ENCODE data around the gene SOCS2.

SOCS2 gene

DNA sequence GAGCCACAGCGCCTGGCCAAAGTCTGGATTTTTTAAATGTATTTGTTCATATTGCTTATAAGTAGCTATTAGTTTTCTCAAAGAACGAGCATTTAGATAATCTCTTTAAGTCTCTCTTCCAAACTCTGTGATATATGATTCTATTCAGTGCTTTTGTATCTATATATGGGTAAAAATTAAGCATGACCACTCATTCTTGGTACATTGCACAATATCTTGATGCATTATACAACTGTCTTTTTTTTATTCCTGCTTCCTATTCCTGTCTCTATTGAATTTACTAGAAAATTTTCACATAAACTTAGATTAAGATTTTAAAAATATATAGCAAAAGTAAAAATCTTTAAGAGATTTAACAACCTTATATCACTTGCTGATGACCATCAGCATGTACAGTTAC, 29.1 kb downstream of the SOCS2 start:
- Histone ChIP-seq H3K27ac (ENCODE audit: low read length) (no peak overlapping the region), H3K4me3 (ENCODE audit: low read length) (no peak overlapping the region), H3K27me3 (ENCODE audit: low read depth, low read length) (no peaks in the 10 kb centered on the region), H3K4me1 (ENCODE audit: low read length) (no peaks in the 10 kb centered on the region), H3K79me2 (ENCODE audit: low read length) (no peaks in the 10 kb centered on the region), H3K9ac (ENCODE audit: low read length) (no peak overlapping the region), H2AFZ (ENCODE audit: low read depth, low read length) (no peak overlapping the region), H3K4me2 (ENCODE audit: low read length) (no peak overlapping the region), H4K20me1 (ENCODE audit: insufficient read depth, low read length) (no peaks in the 10 kb centered on the region), H3K36me3 (replicated peaks; ENCODE audit: low read depth, low read length) (no peaks in the 10 kb centered on the region), H3K9me3 (ENCODE audit: insufficient read depth, low read length) (no peaks in the 10 kb centered on the region)
- no peak for TF ChIP-seq EZH2phosphoT487 (IDR thresholded peaks at IDR 0.05; ENCODE audit: low read depth)
- TF ChIP-seq, protein P1, sequence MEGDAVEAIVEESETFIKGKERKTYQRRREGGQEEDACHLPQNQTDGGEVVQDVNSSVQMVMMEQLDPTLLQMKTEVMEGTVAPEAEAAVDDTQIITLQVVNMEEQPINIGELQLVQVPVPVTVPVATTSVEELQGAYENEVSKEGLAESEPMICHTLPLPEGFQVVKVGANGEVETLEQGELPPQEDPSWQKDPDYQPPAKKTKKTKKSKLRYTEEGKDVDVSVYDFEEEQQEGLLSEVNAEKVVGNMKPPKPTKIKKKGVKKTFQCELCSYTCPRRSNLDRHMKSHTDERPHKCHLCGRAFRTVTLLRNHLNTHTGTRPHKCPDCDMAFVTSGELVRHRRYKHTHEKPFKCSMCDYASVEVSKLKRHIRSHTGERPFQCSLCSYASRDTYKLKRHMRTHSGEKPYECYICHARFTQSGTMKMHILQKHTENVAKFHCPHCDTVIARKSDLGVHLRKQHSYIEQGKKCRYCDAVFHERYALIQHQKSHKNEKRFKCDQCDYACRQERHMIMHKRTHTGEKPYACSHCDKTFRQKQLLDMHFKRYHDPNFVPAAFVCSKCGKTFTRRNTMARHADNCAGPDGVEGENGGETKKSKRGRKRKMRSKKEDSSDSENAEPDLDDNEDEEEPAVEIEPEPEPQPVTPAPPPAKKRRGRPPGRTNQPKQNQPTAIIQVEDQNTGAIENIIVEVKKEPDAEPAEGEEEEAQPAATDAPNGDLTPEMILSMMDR (IDR thresholded peaks at IDR 0.05; ENCODE audit: low read depth, low read length), result no peak

- Histone ChIP-seq H3K27ac (ENCODE audit: low read length) (no peak overlapping the region), H3K4me2 (ENCODE audit: low read length) (no peak overlapping the region), H3K27me3 (ENCODE audit: low read depth, low read length) (no peaks in the 10 kb centered on the region), H2AFZ (ENCODE audit: low read depth, low read length) (no peak overlapping the region), H4K20me1 (ENCODE audit: insufficient read depth, low read length) (no peaks in the 10 kb centered on the region), H3K79me2 (ENCODE audit: low read length) (no peaks in the 10 kb centered on the region), H3K9ac (ENCODE audit: low read length) (no peak overlapping the region), H3K4me1 (ENCODE audit: low read length) (no peaks in the 10 kb centered on the region), H3K36me3 (replicated peaks; ENCODE audit: low read depth, low read length) (no peaks in the 10 kb centered on the region), H3K4me3 (ENCODE audit: low read length) (no peak overlapping the region), H3K9me3 (ENCODE audit: insufficient read depth, low read length) (no peaks in the 10 kb centered on the region)
- TF ChIP-seq, protein P1 (IDR thresholded peaks at IDR 0.05; ENCODE audit: low read depth, low read length), result no peak
- TF ChIP-seq EZH2phosphoT487 (IDR thresholded peaks at IDR 0.05; ENCODE audit: low read depth), result no peak
These were observed 30.6 kb downstream of the SOCS2 start for GRCh38 chr12:93602897-93603668.

- H3K4me3 ChIP-seq (ENCODE audit: low read length), result no peak overlapping the region
- H4K20me1 ChIP-seq (ENCODE audit: insufficient read depth, low read length), result no peaks in the 10 kb centered on the region
- no peak overlapping the region for H3K4me2 ChIP-seq (ENCODE audit: low read length)
- TF ChIP-seq, protein P1 (IDR thresholded peaks at IDR 0.05; ENCODE audit: low read depth, low read length), result no peak
- no peak for TF ChIP-seq EZH2phosphoT487 (IDR thresholded peaks at IDR 0.05; ENCODE audit: low read depth)
- H3K4me1 ChIP-seq (ENCODE audit: low read length), result no peaks in the 10 kb centered on the region
- no peaks in the 10 kb centered on the region for H3K36me3 ChIP-seq (replicated peaks; ENCODE audit: low read depth, low read length)
- no peaks in the 10 kb centered on the region for H3K9me3 ChIP-seq (ENCODE audit: insufficient read depth, low read length)
- no peaks in the 10 kb centered on the region for H3K79me2 ChIP-seq (ENCODE audit: low read length)
- H3K27ac ChIP-seq (ENCODE audit: low read length), result no peak overlapping the region
- no peak overlapping the region; the same call in 1 of the 2 replicates for H2AFZ ChIP-seq (ENCODE audit: low read depth, low read length)
- no peak overlapping the region for H3K9ac ChIP-seq (ENCODE audit: low read length)
- no peaks in the 10 kb centered on the region for H3K27me3 ChIP-seq (ENCODE audit: low read depth, low read length)
These were observed 31.3 kb downstream of the SOCS2 start for GRCh38 chr12:93603762-93604161.

GRCh38 chr12:93608313-93608712, 35.8 kb downstream of the SOCS2 start:
- Histone ChIP-seq H3K27me3 (ENCODE audit: low read depth, low read length) (no peaks in the 10 kb centered on the region), H3K4me3 (ENCODE audit: low read length) (no peak overlapping the region), H3K79me2 (ENCODE audit: low read length) (no peaks in the 10 kb centered on the region), H3K9ac (ENCODE audit: low read length) (no peak overlapping the region), H3K36me3 (replicated peaks; ENCODE audit: low read depth, low read length) (no peaks in the 10 kb centered on the region), H3K9me3 (ENCODE audit: insufficient read depth, low read length) (no peaks in the 10 kb centered on the region), H3K27ac (ENCODE audit: low read length) (no peak overlapping the region), H3K4me1 (ENCODE audit: low read length) (no peaks in the 10 kb centered on the region), H3K4me2 (ENCODE audit: low read length) (no peak overlapping the region), H4K20me1 (ENCODE audit: insufficient read depth, low read length) (no peaks in the 10 kb centered on the region), H2AFZ (ENCODE audit: low read depth, low read length) (no peak overlapping the region)
- no peak for TF ChIP-seq EZH2phosphoT487 (IDR thresholded peaks at IDR 0.05; ENCODE audit: low read depth)
- TF ChIP-seq, protein P1 (IDR thresholded peaks at IDR 0.05; ENCODE audit: low read depth, low read length), result no peak
